HG03378 (cell line): Measurements from ENCODE around the gene UTF1.
"Not testable (repeated sequence)": the region's sequence is repeated elsewhere in the genome, so short reads cannot be mapped to it uniquely, and the experiment has no call there.

Experiments
- ATAC-seq: cut with Tn5 transposase; IDR thresholded peaks from one replicate; pipeline ENCODE4 v1.9.1; 2021; ENCODE audit warnings: mild to moderate bottlenecking, moderate library complexity; ENCODE audit not compliant: unreplicated experiment

Gene UTF1

DNA sequence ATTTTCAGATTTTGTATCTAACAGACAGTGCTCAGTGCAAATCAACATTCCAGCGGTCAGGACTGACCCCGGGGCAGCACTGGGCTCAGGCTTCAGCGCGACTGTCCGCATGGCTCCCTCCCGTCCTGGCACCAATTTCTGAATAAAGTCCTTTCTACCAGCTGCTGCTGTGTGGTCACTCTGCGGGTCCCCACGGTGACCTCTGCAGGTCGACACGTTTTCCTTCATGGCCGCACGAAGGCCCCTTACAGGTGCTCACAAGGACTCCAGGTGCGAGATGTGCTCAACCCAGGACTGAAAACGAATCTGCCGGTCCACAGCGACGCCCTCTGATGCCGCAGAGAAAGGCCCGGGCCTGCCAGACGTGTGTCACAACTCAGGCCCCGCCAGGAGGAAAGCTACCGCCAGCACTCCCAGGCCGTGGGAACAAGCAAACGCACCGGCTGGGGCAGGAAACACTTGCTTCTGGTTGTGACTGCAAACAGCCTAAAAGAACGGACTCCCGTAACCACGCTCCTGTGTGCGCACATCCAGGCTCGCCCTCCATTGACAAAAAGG is 3.7 kb upstream of the UTF1 start:
- no peak for ATAC-seq

DNA sequence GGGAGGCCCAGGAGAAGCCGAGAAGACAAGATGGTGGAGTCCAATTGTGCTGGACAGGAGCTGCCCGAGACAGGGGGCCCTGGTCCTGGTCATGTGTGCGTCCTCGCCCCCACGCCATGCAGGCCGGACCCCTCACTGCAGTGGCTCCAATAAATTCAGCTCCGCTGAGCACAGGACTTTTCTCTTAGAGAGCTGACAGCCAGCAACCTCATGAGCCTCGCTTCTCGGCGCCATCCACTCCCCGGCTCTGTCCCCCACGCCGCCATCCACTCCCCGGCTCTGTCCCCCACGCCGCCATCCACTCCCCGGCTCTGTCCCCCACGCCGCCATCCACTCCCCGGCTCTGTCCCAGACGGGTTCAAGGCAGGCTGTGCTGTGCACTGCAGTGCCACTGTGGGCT is 2.8 kb upstream of the UTF1 start:
- ATAC-seq, result no peak

DNA sequence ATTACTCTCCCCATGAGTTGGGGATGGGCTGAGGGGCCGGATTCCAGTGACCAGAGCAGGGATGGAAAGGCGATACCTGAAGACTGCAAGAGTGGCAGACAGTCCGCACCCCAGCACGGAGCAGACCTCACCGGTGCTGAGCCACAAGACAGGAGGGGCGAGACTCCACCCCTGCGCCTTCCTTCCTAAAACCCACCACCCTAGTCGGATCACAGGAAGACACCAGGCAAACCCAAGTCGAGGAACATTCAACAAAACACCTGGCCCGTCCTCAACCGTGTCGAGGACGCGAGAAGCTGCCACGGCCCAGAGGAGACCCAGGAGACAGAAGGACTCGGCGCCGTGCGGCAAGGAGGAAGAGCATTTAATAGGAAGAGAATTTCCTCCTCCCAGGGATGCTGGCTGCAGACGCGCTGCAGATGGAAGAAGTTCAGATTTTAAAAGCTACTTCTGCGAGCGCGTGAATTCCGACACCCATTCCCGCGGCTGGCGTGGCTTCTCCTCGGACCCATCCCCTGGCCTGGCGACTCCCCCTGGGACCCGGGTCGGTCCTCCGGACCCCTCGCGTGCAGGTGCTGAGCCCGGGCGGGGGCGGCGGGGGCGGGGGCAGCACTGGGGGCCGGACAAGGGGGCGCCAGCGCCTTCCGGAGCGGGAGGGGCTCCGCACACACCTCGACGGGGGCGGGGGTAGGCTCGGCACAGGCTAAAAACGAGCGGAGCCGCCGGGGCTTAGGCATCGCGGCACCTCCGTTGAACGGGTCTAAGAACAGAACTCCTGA is 563 bp upstream of the UTF1 start:
- ATAC-seq, result no peak

DNA sequence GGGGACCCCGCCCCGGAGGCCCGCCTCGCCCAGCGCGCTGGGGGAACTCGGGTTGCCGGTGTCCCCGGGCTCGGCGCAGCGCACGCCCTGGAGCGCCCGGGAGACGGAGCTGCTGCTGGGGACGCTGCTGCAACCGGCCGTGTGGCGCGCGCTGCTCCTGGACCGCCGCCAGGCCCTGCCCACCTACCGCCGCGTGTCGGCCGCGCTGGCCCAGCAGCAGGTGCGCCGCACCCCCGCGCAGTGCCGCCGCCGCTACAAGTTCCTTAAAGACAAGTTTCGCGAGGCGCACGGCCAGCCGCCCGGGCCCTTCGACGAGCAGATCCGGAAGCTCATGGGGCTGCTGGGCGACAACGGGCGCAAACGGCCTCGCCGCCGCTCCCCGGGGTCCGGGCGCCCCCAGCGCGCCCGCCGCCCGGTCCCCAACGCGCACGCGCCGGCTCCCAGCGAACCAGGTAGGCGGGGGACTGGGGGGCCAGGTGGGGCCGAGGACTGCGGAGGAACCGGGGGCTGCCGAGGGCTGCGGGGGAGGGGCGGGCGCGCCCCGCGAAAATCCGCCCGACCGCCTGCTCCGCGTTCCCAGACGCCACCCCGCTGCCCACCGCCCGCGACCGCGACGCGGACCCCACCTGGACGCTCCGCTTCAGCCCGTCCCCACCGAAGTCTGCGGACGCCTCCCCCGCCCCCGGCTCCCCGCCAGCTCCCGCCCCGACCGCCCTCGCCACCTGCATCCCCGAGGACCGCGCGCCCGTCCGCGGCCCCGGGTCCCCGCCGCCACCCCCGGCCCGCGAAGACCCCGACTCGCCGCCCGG is 574 bp downstream of the UTF1 start:
- no peak for ATAC-seq

DNA sequence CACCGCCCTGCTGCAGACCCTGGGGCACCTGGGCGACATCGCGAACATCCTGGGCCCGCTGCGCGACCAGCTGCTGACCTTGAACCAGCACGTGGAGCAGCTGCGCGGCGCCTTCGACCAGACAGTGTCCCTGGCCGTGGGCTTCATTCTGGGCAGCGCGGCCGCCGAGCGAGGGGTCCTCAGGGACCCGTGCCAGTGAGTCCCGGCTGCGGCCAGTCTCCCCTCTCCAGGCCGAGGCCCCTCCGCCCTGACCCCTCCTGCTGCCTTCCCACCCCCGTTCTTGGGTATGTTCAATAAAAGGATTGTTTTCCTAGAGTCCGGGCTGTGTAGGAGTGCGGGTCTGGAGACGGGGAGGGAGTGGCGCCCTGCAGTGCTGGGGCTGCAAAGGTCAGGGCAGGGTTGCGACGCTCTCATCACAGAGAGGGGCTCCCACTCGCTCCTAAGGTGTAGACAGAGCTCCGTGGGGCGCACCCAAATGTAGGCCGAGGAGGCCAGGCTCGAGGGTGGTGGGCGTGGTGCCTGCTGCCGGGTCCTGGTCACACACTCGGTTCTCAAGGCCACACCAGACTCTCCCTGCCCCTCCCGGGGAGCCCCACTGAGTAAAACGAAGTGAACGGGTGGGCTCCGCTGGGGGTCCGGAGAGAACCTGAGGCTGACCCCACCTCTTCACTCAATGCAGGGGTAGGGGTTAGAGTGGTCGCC is 1.4 kb downstream of the UTF1 start:
- ATAC-seq, result no peak

DNA sequence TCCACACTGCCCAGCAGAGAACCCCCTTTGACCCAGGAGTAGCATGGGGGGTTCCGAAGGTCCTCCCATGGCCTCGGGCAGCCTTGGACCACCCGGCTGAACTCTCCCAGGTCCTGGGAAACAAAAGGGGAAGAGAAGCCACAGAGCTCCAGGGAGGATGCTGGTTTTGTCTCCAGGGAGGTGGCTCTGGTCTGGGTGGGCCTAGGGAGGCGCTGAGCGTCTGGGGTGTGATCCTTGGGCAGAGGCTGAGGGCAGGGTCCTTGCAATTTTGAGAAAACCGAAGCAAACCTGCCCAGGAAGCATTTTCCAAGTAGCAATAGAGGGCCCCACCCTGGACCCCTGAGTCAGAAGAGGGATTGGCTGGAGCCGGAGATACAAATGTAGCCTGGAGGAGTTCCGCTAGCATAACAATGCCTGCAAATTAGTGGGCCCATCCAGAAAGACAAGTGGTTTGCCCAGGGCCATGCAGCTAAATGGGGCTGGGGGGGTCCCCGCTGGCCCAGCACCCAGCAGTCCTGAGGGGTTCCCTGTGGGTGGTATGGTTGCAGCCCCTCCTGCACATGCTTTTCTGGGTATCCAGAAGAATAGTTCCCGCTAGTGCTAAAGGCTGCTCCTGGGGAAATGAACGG is 2.0 kb downstream of the UTF1 start:
- ATAC-seq, result no peak

DNA sequence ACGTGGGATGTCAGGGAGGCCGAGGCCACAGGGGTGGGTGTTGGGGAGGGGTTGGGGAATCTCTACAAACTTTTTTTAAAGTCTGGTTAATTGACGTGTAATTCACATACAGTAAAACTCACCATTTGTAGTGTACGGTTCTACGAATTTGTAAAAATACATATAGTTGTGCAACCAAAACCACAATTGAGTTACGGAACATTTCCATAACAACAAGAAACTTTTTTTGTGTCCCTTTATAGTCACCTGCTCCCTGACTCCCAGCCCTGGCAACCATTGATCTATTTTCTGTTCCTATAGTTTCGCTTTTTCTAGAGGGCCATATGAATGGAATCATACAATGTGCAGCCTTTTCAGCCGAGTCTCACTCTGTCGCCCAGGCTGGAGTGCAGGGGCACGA is 4.8 kb downstream of the UTF1 start:
- not testable (repeated sequence) for ATAC-seq

DNA sequence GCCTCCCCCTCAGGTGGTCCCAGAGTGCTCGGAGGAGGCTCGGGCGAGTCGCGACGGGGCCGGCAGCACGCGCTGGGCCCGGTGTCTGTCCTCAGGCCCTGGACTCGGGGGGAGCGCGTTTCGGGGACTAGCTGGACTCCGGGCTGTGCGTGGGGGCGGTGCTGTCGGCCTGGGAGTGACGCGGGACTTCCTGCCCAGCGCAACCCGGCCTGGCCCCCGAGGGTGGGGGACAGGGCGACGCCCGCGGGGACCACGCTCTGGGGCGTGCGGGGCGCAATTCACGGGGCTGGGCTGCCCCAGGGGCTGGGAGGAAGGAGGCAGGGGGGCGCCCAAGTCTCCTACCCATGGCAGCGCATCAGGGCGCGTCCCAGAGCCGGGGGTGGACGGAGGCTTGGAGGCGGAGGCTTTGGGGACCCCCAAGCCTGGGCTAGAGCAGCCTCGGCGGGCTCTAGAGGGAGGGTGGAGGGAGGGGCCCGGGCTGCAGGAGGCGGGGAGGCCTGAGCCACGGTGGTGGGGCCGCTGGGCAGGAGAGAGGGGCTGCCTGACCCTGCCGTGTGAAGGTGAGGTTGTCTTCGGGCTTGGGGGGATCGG is 5.3 kb downstream of the UTF1 start:
- no peak for ATAC-seq

DNA sequence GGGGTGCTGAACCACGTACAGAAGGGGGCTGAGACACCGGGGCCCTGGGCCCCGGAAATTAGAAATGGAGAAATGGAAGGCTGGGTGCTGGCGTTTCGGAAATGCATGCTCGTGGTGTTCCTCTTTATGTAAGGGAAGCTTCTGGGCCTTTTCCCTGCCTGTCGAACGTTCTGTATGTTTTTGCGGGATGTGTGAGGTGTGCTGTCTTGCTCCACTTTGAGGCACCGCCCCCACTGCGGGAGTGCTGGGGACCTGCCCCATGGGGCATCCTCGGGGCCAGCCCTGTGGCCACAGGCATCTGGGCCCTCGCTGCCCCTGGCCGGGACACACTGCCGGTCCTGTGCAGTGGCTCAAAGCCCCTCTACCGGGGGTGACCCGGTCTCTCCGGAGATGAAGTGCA is 5.9 kb downstream of the UTF1 start:
- ATAC-seq, result no peak

DNA sequence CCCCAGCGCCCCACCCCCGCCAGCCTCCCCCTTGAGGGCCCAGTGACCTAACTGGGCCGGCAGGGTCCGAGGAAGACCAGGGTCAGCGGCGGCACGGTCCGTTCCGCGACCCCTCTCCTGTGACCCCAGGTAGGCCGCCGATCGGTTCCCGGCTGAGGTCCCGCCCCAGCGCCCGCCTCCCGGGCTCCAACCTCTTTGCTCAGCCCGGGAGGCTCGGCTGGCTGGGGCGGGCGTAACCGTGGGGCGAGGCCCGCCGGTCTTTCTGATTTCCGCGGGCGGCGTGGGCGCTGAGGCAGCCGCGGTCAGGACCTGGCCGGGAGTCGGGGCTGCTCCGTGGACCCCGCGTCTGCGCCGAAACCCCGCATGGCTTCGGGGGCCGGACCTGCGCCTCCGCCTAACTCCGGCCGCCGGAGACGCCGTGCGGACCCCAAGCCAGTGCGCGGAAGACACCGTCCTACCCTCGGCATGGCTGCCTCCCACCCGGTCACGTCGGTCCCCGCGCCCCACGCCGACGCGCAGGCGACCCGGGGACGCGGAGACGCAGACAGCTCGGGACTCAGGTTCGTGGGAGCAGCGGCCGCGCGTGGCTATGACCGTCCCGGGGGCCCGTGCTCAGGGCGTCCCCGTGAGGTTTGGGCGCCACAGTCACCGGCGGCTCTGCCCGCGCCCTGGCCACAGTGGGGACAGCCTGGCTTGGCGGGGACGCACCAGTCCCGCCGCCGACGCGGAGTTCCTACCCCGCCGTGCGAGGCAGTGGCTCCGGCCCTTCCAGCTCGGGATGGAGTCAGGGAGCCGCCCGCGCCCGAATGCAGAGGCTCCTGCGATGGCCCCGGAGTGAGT is 6.6 kb downstream of the UTF1 start:
- no peak for ATAC-seq

DNA sequence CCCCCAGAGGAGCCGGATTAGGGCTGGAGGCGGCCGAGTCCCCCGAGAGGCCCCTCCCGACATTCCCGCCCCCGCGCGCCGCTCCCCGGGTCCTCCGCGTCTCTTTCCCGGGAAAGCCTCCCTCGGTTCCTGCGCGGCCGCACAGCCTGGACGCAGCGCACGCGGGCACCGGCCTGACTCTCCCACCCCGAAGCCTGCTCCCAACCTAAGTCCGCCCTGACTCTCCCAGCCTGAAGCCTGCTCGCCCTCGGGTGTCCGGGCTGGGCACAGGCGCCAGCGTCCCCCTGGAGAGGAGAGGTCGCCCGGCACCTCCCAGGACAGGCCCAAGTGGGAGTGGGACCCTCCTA is 7.2 kb downstream of the UTF1 start:
- no peak for ATAC-seq

DNA sequence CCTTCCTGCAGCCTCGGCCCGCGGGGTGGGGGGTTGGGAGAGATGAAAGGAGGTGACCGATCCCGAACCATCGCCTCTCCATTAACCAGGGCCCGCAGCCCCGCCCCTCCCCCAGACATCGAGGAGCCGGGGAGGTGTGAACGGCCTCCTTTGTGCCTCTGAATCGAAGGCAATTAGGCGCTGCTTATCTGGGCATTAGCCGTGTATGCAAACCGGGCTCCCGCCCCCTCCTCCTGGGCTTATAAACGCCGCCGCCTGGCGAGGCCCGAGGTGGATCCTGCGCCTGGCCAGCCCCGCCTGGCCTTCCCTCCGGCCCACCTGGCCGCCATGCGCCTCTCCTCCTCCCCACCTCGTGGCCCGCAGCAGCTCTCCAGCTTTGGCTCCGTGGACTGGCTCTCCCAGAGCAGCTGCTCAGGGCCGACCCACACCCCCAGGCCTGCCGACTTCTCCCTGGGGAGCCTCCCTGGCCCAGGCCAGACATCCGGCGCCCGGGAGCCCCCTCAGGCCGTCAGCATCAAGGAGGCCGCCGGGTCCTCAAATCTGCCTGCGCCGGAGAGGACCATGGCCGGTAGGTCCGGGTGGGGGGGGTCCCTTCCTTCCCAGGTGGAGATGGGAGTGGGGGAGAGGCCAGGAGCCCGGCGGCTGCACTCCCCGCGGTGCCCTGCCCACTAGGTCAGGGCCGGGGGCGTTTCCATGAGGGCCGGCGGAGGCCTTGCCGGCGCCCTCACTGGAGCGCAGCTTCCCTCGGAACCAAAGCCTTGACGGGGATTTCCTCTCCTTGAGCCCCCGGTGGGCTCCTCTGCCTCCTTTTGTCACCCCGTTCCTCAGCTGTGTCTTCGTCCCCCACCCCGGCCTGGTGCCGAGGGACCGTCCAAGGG is 7.8 kb downstream of the UTF1 start, which contains the start of gene VENTX:
TSS of gene VENTX (plus strand) at position 268 of the 878 bp plus-strand sequence. CDS start at position 328, 60 bp downstream.
- no peak for ATAC-seq

DNA sequence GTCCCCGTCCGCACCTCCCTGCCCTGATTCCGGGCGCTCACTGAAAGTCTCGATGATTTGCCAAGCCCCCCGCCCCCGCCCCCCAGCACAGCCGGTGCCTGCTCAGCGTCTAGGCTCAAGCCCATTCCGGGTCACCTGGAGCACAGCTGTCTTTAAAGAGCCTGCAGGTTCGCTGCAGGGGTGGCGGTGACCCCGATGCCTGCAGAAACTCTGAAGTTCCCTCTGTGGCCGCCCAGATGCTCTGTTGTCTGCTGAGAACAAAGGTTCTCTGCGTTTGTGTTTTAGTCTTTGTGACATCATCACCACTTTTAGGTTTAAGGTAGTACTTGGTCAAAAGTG is 8.4 kb downstream of the UTF1 start:
- ATAC-seq, result no peak

DNA sequence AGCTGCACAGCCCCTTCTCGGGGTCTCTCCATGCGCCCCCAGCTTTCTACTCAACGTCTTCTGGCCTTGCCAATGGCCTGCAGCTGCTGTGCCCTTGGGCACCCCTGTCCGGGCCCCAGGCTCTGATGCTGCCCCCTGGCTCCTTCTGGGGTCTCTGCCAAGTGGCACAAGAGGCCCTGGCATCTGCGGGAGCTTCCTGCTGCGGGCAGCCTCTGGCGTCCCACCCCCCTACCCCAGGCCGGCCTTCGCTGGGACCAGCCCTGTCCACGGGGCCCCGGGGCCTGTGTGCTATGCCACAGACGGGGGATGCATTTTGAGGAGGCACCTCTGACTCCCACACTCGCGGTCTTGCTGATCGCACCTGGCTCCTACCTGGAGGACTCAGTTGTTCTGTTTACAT is 10.0 kb downstream of the UTF1 start:
- no peak for ATAC-seq

DNA sequence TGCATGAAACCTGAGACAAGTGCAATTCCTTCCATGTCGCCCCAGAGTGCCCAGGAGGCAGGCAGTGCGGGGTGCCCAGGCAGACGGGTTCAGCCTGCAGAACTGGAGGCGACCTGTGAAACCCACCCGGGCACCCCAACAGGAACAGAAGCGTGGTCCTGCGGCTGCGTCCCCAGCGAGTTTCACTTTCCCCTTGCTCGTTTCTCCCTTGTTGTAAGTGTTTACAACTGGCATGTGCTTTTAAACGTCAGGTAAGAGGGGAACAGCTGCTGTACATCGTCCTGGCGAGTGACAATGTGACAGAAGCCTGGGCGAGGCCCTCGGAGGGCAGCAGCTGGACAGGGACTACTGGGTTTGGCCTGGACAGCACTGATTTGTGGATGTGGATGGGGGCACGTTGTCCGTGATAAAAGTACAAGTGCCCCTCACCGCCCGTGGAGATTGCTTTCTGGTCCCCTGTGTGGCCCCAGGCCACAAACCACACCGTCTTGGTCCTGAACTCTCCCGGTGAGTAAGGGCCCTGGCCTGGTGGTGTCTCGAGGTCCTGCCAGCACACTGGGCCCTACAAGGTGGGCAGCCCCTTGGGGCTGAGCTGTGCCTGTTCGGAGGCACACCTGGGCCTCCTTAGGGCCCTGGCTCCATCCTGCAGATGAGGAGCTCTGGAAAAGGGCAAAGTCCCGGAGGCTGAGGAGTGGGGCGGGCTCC is 11.6 kb downstream of the UTF1 start:
- ATAC-seq, result no peak

DNA sequence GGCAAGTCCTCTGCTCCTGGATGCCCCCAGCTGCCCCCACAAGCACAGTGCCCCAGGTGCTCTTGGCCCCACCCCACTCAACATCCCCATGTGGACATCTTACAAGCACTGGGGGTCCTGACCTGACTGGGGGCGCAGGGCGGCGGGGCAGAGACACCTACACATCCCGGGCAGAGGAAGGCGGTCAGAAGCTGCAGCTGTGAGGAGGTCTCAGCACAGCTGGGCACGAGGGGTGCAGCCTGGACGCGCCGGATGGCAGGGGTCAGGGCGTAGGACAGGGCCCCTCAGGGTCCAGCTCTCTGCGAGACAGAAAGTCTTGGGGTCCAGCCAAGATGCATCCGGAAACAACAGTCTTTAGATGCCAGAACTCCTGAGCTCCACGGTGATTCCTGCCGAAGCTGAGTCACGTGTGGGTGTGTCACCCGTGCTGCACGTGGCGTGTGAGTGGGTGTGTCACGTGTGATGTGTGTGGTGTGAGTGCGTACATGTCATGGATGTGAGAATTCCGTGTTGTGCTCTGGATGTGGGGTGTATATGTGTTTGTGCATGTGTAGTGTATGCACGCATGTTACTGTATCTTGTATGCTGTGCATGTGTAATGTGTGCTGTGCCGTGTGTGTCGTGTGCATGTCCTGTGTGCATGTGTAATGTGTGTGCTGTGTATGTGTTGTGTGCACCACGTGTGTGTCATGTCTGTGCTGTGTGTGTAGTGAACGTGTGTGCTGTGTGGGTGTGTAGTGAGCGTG is 12.8 kb downstream of the UTF1 start:
- no peak for ATAC-seq

DNA sequence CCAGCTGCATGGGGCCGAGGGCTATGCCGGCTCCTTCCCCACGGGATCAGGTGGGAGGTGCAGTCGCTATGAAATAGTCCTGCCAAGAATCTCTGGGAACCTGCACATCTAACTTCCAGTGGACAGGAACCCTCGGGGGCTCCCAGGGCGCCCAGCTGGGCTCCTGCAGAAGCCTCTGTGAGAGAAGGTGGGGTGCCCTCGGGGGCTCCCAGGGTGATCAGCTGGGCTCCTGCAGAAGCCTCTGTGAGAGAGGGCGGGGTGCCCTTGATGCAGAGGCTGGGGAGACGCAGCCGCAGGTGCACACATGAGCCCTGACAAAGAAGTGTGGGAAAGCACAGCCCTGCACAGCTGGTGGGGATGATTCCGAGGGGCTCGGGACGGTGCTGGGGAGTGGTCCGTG is 13.6 kb downstream of the UTF1 start:
- no peak for ATAC-seq
